Astrocyte (in vitro differentiated cells and primary cell): ENCODE data around the gene ALKBH2. TPM values are rescaled to one million over a fixed set of nuclear protein-coding genes. Genes with fewer than 3 reads are reported as not detected.

ENCODE experiments used
- DNase-seq: peaks from one replicate; pipeline ENCODE4 v3.0.0-alpha.2; 2010; ENCODE audit warnings: low read depth
- FAIRE-seq: peaks from 2 replicates; lab custom pipeline; 2011; peaks lifted over from hg19 to GRCh38; lab: Jason Lieb, UNC
- H2AFZ ChIP-seq: 2 replicates; pipeline ENCODE4 v1.6.0; 2012; ENCODE audit warnings: low read depth, low read length, inconsistent platforms
- H3K27ac ChIP-seq: 2 replicates; pipeline ENCODE4 v1.5.1; 2011; ENCODE audit warnings: low read depth, low read length, inconsistent platforms
- H3K27me3 ChIP-seq: 2 replicates; pipeline ENCODE4 v1.6.0; 2011; ENCODE audit warnings: low read length, inconsistent platforms; ENCODE audit not compliant: insufficient read depth
- H3K36me3 ChIP-seq: 2 replicates; pipeline ENCODE4 v1.5.1; 2011; ENCODE audit warnings: low read length, inconsistent platforms; ENCODE audit not compliant: insufficient read depth
- H3K4me1 ChIP-seq: 2 replicates; pipeline ENCODE4 v1.5.1; 2011; ENCODE audit warnings: low read length, inconsistent platforms; ENCODE audit not compliant: insufficient read depth
- H3K4me2 ChIP-seq: 2 replicates; pipeline ENCODE4 v1.6.0; 2012; ENCODE audit warnings: low read length, inconsistent platforms
- H3K4me3 ChIP-seq: 2 replicates; pipeline ENCODE4 v1.5.1; 2011; ENCODE audit warnings: low read depth, mild to moderate bottlenecking, low read length, inconsistent platforms; ENCODE audit not compliant: insufficient read depth
- H3K79me2 ChIP-seq: 2 replicates; pipeline ENCODE4 v1.6.0; 2012; ENCODE audit warnings: mild to moderate bottlenecking, low read length, inconsistent platforms; ENCODE audit not compliant: insufficient read depth
- H3K9ac ChIP-seq: 2 replicates; pipeline ENCODE4 v1.6.0; 2012; ENCODE audit warnings: mild to moderate bottlenecking, low read length, inconsistent platforms
- H3K9me3 ChIP-seq: 2 replicates; pipeline ENCODE4 v1.5.1; 2012; ENCODE audit warnings: low read depth, mild to moderate bottlenecking, low read length, inconsistent platforms; ENCODE audit not compliant: insufficient read depth
- H4K20me1 ChIP-seq: 2 replicates; pipeline ENCODE4 v1.6.0; 2012; ENCODE audit warnings: low read length, inconsistent platforms; ENCODE audit not compliant: insufficient read depth
- H3K27ac Mint-ChIP-seq: one replicate; pipeline ENCODE4 v1.8.0; 2021; ENCODE audit warnings: mild to moderate bottlenecking, mixed read lengths; ENCODE audit not compliant: unreplicated experiment
- H3K27me3 Mint-ChIP-seq: one replicate; pipeline ENCODE4 v1.8.0; 2021; ENCODE audit warnings: low read depth, mixed read lengths; ENCODE audit not compliant: unreplicated experiment
- H3K36me3 Mint-ChIP-seq: one replicate; pipeline ENCODE4 v1.8.0; 2021; ENCODE audit warnings: low read depth, mixed read lengths; ENCODE audit not compliant: unreplicated experiment
- H3K4me1 Mint-ChIP-seq: one replicate; pipeline ENCODE4 v1.8.0; 2021; ENCODE audit warnings: low read depth, mixed read lengths; ENCODE audit not compliant: unreplicated experiment
- H3K4me3 Mint-ChIP-seq: one replicate; pipeline ENCODE4 v1.8.0; 2021; ENCODE audit warnings: mild to moderate bottlenecking, moderate library complexity, mixed read lengths; ENCODE audit not compliant: unreplicated experiment
- H3K9me3 Mint-ChIP-seq: one replicate; pipeline ENCODE4 v1.8.0; 2021; ENCODE audit warnings: mild to moderate bottlenecking, mixed read lengths; ENCODE audit not compliant: unreplicated experiment
- CTCF ChIP-seq: IDR thresholded peaks from 2 replicates; pipeline ENCODE4 v1.5.1; 2011; ENCODE audit warnings: low read depth, mild to moderate bottlenecking, inconsistent platforms, low read length, moderate library complexity; ENCODE audit not compliant: insufficient read depth
- EZH2 ChIP-seq: IDR thresholded peaks from 2 replicates; pipeline ENCODE4 v1.6.1; 2012; ENCODE audit warnings: mild to moderate bottlenecking, low read length, inconsistent platforms; ENCODE audit not compliant: insufficient read depth
- total RNA-seq: library from RNA; stranded (reverse); gene quantifications from 2 replicates; pipeline ENCODE4 v1.2.1, GENCODE V29; 2021

ALKBH2 gene
- total RNA-seq, 1 donor from 2014 or later = 5.1 TPM

- no peak for TF ChIP-seq EZH2
- TF ChIP-seq CTCF = no peak
- peaks cover 27% of the 10 kb centered on the region for H3K36me3 ChIP-seq
- peaks cover 4% of the 10 kb centered on the region for H3K4me1 Mint-ChIP-seq
- no peak overlapping the region for H3K27ac Mint-ChIP-seq
- DNase-seq = no peak
- H4K20me1 ChIP-seq = no peaks in the 10 kb centered on the region
- H3K9me3 Mint-ChIP-seq = peaks cover 5% of the 10 kb centered on the region
- no peak overlapping the region for H3K9ac ChIP-seq
- H3K27me3 ChIP-seq = no peaks in the 10 kb centered on the region
- no peak overlapping the region for H3K27ac ChIP-seq
- FAIRE-seq = no peak
- H3K9me3 ChIP-seq = no peaks in the 10 kb centered on the region
- H3K27me3 Mint-ChIP-seq = no peaks in the 10 kb centered on the region
- H3K79me2 ChIP-seq = peaks cover 19% of the 10 kb centered on the region
- H3K4me1 ChIP-seq = peaks cover 6% of the 10 kb centered on the region
- peaks cover 17% of the 10 kb centered on the region for H3K36me3 Mint-ChIP-seq
- no peak overlapping the region for H3K4me3 Mint-ChIP-seq
- no peak overlapping the region for H2AFZ ChIP-seq
- H3K4me2 ChIP-seq = no peak overlapping the region
- no peak overlapping the region for H3K4me3 ChIP-seq
Observed at GRCh38 chr12:109087250-109087649, 6.0 kb downstream of the ALKBH2 start.

- no peaks in the 10 kb centered on the region for H3K27me3 ChIP-seq
- no peaks in the 10 kb centered on the region for H3K9me3 ChIP-seq
- Mint-ChIP-seq H3K4me3 (no peak overlapping the region), H3K27me3 (no peaks in the 10 kb centered on the region), H3K9me3 (no peaks in the 10 kb centered on the region), H3K27ac (no peak overlapping the region), H3K36me3 (peaks cover 21% of the 10 kb centered on the region), H3K4me1 (peaks cover 3% of the 10 kb centered on the region)
- H3K27ac ChIP-seq = no peak overlapping the region
- no peaks in the 10 kb centered on the region for H4K20me1 ChIP-seq
- H3K79me2 ChIP-seq = peaks cover 7% of the 10 kb centered on the region
- no peak for TF ChIP-seq CTCF
- no peak overlapping the region for H3K4me2 ChIP-seq
- H3K4me3 ChIP-seq = no peak overlapping the region
- H3K36me3 ChIP-seq = peaks cover 27% of the 10 kb centered on the region
- no peak overlapping the region for H2AFZ ChIP-seq
- DNase-seq (no peak), FAIRE-seq (no peak)
- no peak overlapping the region for H3K9ac ChIP-seq
- H3K4me1 ChIP-seq = no peaks in the 10 kb centered on the region
Observed at GRCh38 chr12:109085590-109085989, 7.7 kb downstream of the ALKBH2 start.

- Mint-ChIP-seq H3K4me1 (peaks cover 3% of the 10 kb centered on the region), H3K36me3 (peaks cover 20% of the 10 kb centered on the region), H3K4me3 (no peak overlapping the region), H3K27ac (no peak overlapping the region), H3K27me3 (no peaks in the 10 kb centered on the region), H3K9me3 (no peaks in the 10 kb centered on the region)
- no peak for FAIRE-seq
- no peaks in the 10 kb centered on the region for H3K79me2 ChIP-seq
- no peaks in the 10 kb centered on the region for H3K4me1 ChIP-seq
- no peak for TF ChIP-seq EZH2
- no peak for TF ChIP-seq CTCF
- H3K27me3 ChIP-seq = no peaks in the 10 kb centered on the region
- DNase-seq = no peak
- H3K27ac ChIP-seq = no peak overlapping the region
- H2AFZ ChIP-seq = no peak overlapping the region
- H3K9ac ChIP-seq = no peak overlapping the region
- H3K4me3 ChIP-seq = no peak overlapping the region
- no peaks in the 10 kb centered on the region for H3K9me3 ChIP-seq
- H4K20me1 ChIP-seq = no peaks in the 10 kb centered on the region
- H3K36me3 ChIP-seq = peaks cover 27% of the 10 kb centered on the region
- H3K4me2 ChIP-seq = no peak overlapping the region
Observed at GRCh38 chr12:109084425-109084824, 8.8 kb downstream of the ALKBH2 start.
